PFSK-1 (cell line): ENCODE measurements around the gene PCSK9.

Source experiments
- FOXP2 ChIP-seq: optimal IDR thresholded peaks from 2 replicates; pipeline ENCODE3; 2011; ENCODE audit warnings: borderline replicate concordance, control low read depth, inconsistent platforms; ENCODE audit not compliant: insufficient read depth; ENCODE audit errors: extremely low read length, extremely low read depth
- POLR2AphosphoS5 ChIP-seq: IDR thresholded peaks from 2 replicates; pipeline ENCODE4 v1.6.1; 2012; ENCODE audit warnings: low read depth, mild to moderate bottlenecking, control low read depth, low read length, moderate library complexity
- SIN3A ChIP-seq: IDR thresholded peaks from 2 replicates; pipeline ENCODE4 v1.6.1; 2012; ENCODE audit warnings: mild to moderate bottlenecking, low read length, moderate library complexity, borderline replicate concordance; ENCODE audit not compliant: insufficient read depth
- TAF1 ChIP-seq: IDR thresholded peaks from 2 replicates; pipeline ENCODE4 v1.6.1; 2012; ENCODE audit warnings: low read length, control low read depth, borderline replicate concordance; ENCODE audit not compliant: insufficient read depth
- TF ChIP-seq, protein P1 (sequence below), 2 experiments: IDR thresholded peaks; 2 replicates each; pipeline versions ENCODE4 v1.6.1 to v1.8.0; 2011 to 2012; ENCODE audit warnings: low read depth in 2 of 2, low read length in 2 of 2, control low read depth in 1 of 2, inconsistent platforms in 1 of 2, mild to moderate bottlenecking in 1 of 2, moderate library complexity in 1 of 2; ENCODE audit not compliant: insufficient read depth in 1 of 2

DNA sequence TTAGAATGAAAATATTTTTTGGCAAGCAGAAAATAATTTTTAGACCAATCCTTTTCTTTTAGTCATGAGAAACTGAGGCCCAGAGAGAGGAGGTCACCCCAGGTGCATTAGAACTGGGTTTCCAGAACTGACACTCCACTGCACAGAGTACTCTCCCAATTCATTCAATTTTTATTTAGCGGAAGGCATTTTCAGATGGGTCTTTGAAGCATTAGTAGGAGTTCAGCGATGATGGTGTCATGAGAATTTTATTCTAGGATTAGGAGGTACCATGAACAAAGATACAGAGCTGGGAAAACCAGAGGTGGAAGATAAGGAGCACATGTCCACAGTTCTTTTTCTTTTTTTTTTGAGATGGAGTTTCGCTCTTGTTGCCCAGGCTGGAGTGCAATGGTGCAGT lies 2.3 kb downstream of the PCSK9 start:
- TF ChIP-seq FOXP2 (no peak), TAF1 (no peak), POLR2AphosphoS5 (no peak), SIN3A (no peak)
- TF ChIP-seq, protein P1, sequence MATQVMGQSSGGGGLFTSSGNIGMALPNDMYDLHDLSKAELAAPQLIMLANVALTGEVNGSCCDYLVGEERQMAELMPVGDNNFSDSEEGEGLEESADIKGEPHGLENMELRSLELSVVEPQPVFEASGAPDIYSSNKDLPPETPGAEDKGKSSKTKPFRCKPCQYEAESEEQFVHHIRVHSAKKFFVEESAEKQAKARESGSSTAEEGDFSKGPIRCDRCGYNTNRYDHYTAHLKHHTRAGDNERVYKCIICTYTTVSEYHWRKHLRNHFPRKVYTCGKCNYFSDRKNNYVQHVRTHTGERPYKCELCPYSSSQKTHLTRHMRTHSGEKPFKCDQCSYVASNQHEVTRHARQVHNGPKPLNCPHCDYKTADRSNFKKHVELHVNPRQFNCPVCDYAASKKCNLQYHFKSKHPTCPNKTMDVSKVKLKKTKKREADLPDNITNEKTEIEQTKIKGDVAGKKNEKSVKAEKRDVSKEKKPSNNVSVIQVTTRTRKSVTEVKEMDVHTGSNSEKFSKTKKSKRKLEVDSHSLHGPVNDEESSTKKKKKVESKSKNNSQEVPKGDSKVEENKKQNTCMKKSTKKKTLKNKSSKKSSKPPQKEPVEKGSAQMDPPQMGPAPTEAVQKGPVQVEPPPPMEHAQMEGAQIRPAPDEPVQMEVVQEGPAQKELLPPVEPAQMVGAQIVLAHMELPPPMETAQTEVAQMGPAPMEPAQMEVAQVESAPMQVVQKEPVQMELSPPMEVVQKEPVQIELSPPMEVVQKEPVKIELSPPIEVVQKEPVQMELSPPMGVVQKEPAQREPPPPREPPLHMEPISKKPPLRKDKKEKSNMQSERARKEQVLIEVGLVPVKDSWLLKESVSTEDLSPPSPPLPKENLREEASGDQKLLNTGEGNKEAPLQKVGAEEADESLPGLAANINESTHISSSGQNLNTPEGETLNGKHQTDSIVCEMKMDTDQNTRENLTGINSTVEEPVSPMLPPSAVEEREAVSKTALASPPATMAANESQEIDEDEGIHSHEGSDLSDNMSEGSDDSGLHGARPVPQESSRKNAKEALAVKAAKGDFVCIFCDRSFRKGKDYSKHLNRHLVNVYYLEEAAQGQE (IDR thresholded peaks at IDR 0.05; ENCODE audit: insufficient read depth in 1 of 2, low read depth in 2 of 2, low read length in 2 of 2), result no peak
